Activated CD8-positive, alpha-beta memory T cell treated with anti-CD3 and anti-CD28 coated beads, Interleukin-2, amount 50 U/mL, for 1 hour (primary cell): ENCODE measurements around the gene ZNF143.

Source experiments
- DNase-seq: peaks from one replicate; pipeline ENCODE4 v3.0.0-alpha.2; 2020; ENCODE audit errors: extremely low read depth

ZNF143 gene

DNA sequence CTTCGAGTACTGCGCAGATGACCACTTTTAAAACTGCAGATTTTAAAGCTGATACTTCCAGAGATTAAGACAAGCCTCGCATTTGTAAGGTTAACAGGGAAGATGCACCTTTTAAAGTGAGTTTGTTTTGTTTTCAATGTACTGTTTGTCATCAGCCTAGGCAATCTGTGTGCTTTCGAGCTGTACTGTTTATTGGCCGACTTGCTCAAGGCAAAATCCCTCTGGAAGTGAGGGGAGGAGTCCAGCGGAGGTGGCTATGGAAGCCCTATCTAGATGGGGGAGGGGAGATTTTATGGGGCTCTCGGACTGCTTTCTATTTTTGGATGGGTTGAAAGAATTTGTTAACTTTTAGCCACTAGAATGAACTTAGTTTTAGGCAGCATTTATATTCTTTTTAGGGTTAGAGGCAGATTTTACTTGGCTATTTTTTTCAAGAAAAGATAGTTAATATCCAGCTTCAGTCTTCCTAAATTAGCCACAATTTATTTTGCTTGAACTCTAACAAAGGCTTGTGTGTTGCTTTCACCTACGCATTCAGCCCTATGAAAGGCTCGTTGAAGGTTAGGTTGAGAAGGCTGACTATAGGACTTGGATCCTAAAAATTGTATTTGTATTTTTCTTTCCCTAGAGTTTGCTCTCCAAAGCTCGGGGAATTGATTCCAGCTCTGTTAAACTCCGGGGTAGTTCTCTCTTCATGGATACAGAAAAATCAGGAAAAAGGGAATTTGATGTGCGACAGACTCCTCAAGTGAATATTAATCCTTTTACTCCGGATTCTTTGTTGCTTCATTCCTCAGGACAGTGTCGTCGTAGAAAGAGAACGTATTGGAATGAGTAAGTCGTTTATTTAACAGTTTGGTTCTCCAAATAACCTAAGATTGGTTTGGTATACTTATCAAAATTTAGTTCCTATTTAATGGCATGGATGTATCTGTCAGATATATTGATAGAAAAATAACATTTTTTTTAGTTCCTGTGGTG, 114.7 kb downstream of the ZNF143 start:
- no peak for DNase-seq

DNA sequence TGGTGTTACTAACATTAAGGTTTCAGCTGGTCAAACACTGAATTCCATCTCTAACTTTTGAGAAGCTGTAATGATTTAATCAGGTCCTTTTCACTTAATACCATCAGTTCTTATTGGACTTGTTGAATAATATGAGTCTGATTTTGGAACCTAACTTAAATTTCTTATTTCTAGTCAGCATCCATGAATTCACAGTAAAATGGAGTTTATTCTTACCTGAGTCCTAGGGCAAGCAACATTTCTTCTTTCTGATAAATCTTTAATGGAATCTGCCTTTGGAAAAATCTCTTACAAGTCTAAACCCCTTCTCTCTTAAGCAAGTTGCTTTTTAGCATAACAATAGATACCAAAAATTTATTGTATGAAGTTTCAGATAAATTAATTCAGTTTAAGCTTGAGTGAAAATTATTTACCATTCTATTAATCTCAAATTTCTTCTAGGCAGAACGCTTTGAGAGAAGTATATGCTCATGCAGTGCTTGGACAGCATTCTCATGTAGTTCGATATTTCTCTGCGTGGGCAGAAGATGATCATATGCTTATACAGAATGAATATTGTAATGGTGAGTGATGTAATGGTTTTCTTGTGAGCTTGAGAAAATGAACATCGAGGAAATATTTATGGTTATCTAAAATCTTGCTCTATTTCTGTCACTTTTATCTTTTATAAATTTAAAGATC, 116.0 kb downstream of the ZNF143 start:
- DNase-seq, result no peak

DNA sequence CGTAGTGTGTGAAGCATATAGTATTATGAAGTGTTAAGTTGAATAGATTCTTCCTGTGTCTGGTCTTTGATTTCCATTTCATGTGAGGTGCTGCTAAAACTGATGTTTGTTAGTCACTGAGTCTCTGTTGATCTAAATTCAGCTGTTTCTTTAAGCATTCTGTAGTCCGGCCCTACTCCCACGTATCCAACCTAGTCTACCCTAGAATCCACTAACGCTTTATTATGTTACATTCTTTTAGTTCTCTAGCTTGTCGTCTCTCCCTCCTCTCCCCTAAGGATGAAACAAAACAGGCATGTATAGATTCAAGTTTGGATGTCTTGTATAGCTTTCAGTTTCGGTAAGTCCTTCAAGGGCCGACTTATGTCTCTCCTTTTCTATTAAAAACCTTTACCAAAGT, 116.7 kb downstream of the ZNF143 start:
- no peak for DNase-seq
